ENCODE measurements around the gene UBIAD1. TPM values are rescaled to one million over a fixed set of nuclear protein-coding genes. Genes with fewer than 3 reads are reported as not detected.

Gene UBIAD1
- total and polyA plus RNA-seq, 9 of the 15 experiments (the other 6 are each of a cell fraction or from before 2014, with no cell fraction given): 6.2 to 34.3 (median 22.3) TPM

DNA sequence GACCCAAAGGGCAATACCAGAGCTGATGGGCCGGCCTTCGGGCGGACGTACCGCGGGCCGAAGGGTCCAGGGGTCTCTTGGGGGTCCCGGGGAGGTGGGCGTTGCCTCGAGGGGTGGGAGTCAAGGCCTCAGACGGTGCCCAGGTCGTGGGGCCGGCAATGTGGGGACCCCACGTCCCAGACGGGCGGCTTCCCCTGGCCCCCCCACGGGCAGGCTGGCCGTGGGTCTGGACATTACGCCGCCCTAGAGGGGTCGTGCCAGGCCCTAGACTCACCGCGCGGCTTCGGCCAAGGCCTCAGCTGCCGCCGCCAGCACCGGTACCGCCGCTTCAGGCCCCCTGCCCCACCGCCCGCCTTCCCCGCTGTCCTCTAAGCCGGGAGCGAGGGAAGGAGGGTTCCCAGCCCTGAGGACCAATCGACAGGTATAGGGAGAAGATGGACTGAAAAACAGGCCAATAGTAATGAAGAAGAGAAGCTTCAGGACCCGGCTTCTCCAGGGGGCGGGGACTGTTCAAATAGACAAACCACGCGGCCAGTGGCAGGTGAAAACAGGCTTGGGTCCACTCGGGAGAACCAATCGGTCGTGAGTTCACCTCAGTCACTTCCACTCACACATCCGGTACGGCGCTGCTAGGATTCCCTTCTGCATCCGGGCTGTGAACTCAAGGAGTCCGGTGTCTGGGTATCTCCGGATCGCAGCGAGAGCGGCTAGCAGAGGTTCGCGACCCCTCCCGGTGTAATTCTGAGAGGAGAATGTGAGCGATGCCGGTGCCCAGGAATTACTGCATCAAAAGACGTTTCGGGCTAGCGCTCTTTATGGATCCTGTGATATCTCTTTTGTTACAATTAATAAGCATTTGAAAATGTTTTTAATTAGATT lies 10.6 kb upstream of the UBIAD1 start, which contains the start of gene MTOR (continued):
- TF ChIP-seq HMG20B (CRISPR knock-in tag; IDR thresholded peaks at IDR 0.05): no peak
- TF ChIP-seq ERF (CRISPR knock-in tag; IDR thresholded peaks at IDR 0.05): no peak
- TF ChIP-seq ZFP30 (CRISPR knock-in tag; IDR thresholded peaks at IDR 0.05; ENCODE audit: borderline replicate concordance): no peak
- TF ChIP-seq POLR2B (IDR thresholded peaks at IDR 0.05; ENCODE audit: low read depth, partially characterized antibody): peak; percentile 70
- TF ChIP-seq ZNF174 (CRISPR knock-in tag; IDR thresholded peaks at IDR 0.05): no peak
- TF ChIP-seq, protein P1, sequence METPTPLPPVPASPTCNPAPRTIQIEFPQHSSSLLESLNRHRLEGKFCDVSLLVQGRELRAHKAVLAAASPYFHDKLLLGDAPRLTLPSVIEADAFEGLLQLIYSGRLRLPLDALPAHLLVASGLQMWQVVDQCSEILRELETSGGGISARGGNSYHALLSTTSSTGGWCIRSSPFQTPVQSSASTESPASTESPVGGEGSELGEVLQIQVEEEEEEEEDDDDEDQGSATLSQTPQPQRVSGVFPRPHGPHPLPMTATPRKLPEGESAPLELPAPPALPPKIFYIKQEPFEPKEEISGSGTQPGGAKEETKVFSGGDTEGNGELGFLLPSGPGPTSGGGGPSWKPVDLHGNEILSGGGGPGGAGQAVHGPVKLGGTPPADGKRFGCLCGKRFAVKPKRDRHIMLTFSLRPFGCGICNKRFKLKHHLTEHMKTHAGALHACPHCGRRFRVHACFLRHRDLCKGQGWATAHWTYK (CRISPR knock-in tag; IDR thresholded peaks at IDR 0.05): no peak; the same call in 1 of the 2 replicates
- peak; percentile 52 for TF ChIP-seq PCBP1 (IDR thresholded peaks at IDR 0.05; ENCODE audit: low read depth, low read length, poor library complexity, severe bottlenecking)
- no peak for TF ChIP-seq ZNF184 (CRISPR knock-in tag; IDR thresholded peaks at IDR 0.05)
- peak in 1 of 2 experiments; percentile 72; a peak in 1 of 4 replicates for TF ChIP-seq TEAD1 (CRISPR knock-in tag; IDR thresholded peaks at IDR 0.05)
- TF ChIP-seq TAF9B (IDR thresholded peaks at IDR 0.05; ENCODE audit: partially characterized antibody): peak; percentile 82
- no peak for TF ChIP-seq ZNF23 (CRISPR knock-in tag; IDR thresholded peaks at IDR 0.05)
- peak; percentile 17 to 26; a peak in 2 of 4 replicates for TF ChIP-seq NONO (IDR thresholded peaks at IDR 0.05; ENCODE audit: low read depth in 2 of 2, low read length in 1 of 2)
- TF ChIP-seq, protein P2, sequence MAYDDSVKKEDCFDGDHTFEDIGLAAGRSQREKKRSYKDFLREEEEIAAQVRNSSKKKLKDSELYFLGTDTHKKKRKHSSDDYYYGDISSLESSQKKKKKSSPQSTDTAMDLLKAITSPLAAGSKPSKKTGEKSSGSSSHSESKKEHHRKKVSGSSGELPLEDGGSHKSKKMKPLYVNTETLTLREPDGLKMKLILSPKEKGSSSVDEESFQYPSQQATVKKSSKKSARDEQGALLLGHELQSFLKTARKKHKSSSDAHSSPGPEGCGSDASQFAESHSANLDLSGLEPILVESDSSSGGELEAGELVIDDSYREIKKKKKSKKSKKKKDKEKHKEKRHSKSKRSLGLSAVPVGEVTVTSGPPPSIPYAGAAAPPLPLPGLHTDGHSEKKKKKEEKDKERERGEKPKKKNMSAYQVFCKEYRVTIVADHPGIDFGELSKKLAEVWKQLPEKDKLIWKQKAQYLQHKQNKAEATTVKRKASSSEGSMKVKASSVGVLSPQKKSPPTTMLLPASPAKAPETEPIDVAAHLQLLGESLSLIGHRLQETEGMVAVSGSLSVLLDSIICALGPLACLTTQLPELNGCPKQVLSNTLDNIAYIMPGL (CRISPR knock-in tag; IDR thresholded peaks at IDR 0.05): no peak; the same call in 1 of the 2 replicates
- no peak for TF ChIP-seq ZNF780A (CRISPR knock-in tag; IDR thresholded peaks at IDR 0.05)
- peak; percentile 44; the same call in 1 of the 2 replicates for TF ChIP-seq ZKSCAN1 (IDR thresholded peaks at IDR 0.05; ENCODE audit: low read depth, low read length)
- TF ChIP-seq, protein P3, sequence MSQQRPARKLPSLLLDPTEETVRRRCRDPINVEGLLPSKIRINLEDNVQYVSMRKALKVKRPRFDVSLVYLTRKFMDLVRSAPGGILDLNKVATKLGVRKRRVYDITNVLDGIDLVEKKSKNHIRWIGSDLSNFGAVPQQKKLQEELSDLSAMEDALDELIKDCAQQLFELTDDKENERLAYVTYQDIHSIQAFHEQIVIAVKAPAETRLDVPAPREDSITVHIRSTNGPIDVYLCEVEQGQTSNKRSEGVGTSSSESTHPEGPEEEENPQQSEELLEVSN (IDR thresholded peaks at IDR 0.05; ENCODE audit: borderline replicate concordance in 1 of 2, extremely low read depth in 1 of 2, insufficient read depth in 1 of 2, insufficient read length in 1 of 2, low read depth in 1 of 2, low read length in 1 of 2, poor library complexity in 1 of 2, severe bottlenecking in 1 of 2): peak in 1 of 2 experiments; percentile 65
- TF ChIP-seq ZFP1 (CRISPR knock-in tag; IDR thresholded peaks at IDR 0.05): no peak
- no peak for TF ChIP-seq RBM39 (optimal IDR thresholded peaks at IDR 0.05; ENCODE audit: low read depth, low read length)
- TF ChIP-seq, protein P4, sequence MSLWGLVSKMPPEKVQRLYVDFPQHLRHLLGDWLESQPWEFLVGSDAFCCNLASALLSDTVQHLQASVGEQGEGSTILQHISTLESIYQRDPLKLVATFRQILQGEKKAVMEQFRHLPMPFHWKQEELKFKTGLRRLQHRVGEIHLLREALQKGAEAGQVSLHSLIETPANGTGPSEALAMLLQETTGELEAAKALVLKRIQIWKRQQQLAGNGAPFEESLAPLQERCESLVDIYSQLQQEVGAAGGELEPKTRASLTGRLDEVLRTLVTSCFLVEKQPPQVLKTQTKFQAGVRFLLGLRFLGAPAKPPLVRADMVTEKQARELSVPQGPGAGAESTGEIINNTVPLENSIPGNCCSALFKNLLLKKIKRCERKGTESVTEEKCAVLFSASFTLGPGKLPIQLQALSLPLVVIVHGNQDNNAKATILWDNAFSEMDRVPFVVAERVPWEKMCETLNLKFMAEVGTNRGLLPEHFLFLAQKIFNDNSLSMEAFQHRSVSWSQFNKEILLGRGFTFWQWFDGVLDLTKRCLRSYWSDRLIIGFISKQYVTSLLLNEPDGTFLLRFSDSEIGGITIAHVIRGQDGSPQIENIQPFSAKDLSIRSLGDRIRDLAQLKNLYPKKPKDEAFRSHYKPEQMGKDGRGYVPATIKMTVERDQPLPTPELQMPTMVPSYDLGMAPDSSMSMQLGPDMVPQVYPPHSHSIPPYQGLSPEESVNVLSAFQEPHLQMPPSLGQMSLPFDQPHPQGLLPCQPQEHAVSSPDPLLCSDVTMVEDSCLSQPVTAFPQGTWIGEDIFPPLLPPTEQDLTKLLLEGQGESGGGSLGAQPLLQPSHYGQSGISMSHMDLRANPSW (CRISPR knock-in tag; IDR thresholded peaks at IDR 0.05): no peak
